K562 (cell line): ENCODE measurements around the gene EXOC4. TPM values are rescaled to one million over a fixed set of nuclear protein-coding genes. Genes with fewer than 3 reads are reported as not detected.

Experiments used
- ATAC-seq: fragments of 200-7000 bp; cut with Tn5 transposase; 3 replicates; pipeline ENCODE4 v1.9.1; 2020; ENCODE audit warnings: moderate library complexity
- BruUV-seq: library from RNA; stranded (reverse); fragments of 400-500 nt; replicated peaks from 2 replicates; lab custom pipeline; 2021; lab: Mats Ljungman, UMichigan
- CTCF ChIA-PET: fragments of 300-600 bp; formaldehyde crosslinking; extraction: SDS; loops from one replicate; lab custom pipeline; 2021; ENCODE audit warnings: low intra/inter-chr PET ratio; lab: Yijun Ruan, JAX
- POLR2A ChIA-PET: fragments of 300-600, 350-650 bp; sonication (Branson Sonifier 250); formaldehyde crosslinking; extraction: SDS; loops from one replicate; lab custom pipeline; 2021; ENCODE audit warnings: antibody characterized with exemption, inconsistent platforms; lab: Yijun Ruan, JAX
- DNase-seq, 4 experiments: peaks; one replicate each; pipeline versions ENCODE4 v3.0.0 to v3.0.0-alpha.2; 2011 to 2018; ENCODE audit warnings: low spot score in 3 of 4, mixed read lengths in 3 of 4; ENCODE audit errors: extremely low read depth in 1 of 4
- FAIRE-seq: peaks from 2 replicates; lab custom pipeline; 2011; peaks lifted over from hg19 to GRCh38; lab: Jason Lieb, UNC
- H2AFZ ChIP-seq: 2 replicates; pipeline ENCODE4 v1.6.0; 2011; ENCODE audit warnings: low read depth, low read length, control low read depth, inconsistent platforms
- H3K27ac ChIP-seq: fragments of 200-600 bp; 3 replicates; pipeline ENCODE4 v1.8.0; 2011; ENCODE audit warnings: low read depth, mild to moderate bottlenecking, control low read depth, inconsistent platforms, low read length, moderate library complexity, mixed read lengths; ENCODE audit errors: extremely low read depth
- H3K27me3 ChIP-seq, 2 experiments: fragments of 300-600 bp in 1 of 2; 2 replicates in 1 of 2; 3 replicates in 1 of 2; pipeline versions ENCODE4 v1.6.0 to v1.8.0; 2011; ENCODE audit warnings: inconsistent platforms in 2 of 2, low read length in 2 of 2, mild to moderate bottlenecking in 1 of 2, mixed read lengths in 1 of 2, moderate library complexity in 1 of 2; ENCODE audit not compliant: control insufficient read depth in 2 of 2, insufficient read depth in 2 of 2
- H3K36me3 ChIP-seq: fragments of 300-600 bp; 3 replicates; pipeline ENCODE4 v1.8.0; 2011; ENCODE audit warnings: mild to moderate bottlenecking, low read length, inconsistent platforms; ENCODE audit not compliant: control insufficient read depth, insufficient read depth
- H3K4me1 ChIP-seq, 2 experiments: fragments of 200-600 bp in 1 of 2; replicated peaks in 1 of 2; 2 replicates in 1 of 2; 3 replicates in 1 of 2; pipeline versions ENCODE4 v1.5.1 to v1.8.0; 2011; ENCODE audit warnings: inconsistent platforms in 2 of 2, low read length in 2 of 2, mild to moderate bottlenecking in 1 of 2, mixed read lengths in 1 of 2, moderate library complexity in 1 of 2; ENCODE audit not compliant: control insufficient read depth in 2 of 2, insufficient read depth in 2 of 2
- H3K4me2 ChIP-seq: 2 replicates; pipeline ENCODE4 v1.6.1; 2011; ENCODE audit warnings: low read length, control low read depth, inconsistent platforms, mixed read lengths; ENCODE audit not compliant: insufficient read depth
- H3K4me3 ChIP-seq: fragments of 200-600 bp; sonication (generic), shearing (Covaris generic); 2 replicates; pipeline ENCODE4 v1.5.1; 2016; ENCODE audit warnings: control low read depth, inconsistent platforms
- H3K79me2 ChIP-seq: fragments of 200-600 bp; 3 replicates; pipeline ENCODE4 v1.8.0; 2011; ENCODE audit warnings: low read length, inconsistent platforms; ENCODE audit not compliant: control insufficient read depth, insufficient read depth
- H3K9ac ChIP-seq, 2 experiments: 2 replicates each; pipeline versions ENCODE4 v1.6.0 to v1.6.1; 2011; ENCODE audit warnings: low read depth in 2 of 2, low read length in 2 of 2, control low read depth in 1 of 2, inconsistent platforms in 1 of 2, mild to moderate bottlenecking in 1 of 2, mixed read lengths in 1 of 2; ENCODE audit not compliant: insufficient read depth in 1 of 2
- H3K9me1 ChIP-seq: one replicate; pipeline ENCODE4 v1.6.0; 2011; ENCODE audit warnings: inconsistent platforms, mild to moderate bottlenecking, low read length, moderate library complexity; ENCODE audit not compliant: control insufficient read depth, insufficient read depth
- H3K9me3 ChIP-seq: replicated peaks from 2 replicates; pipeline ENCODE4 v1.5.1; 2011; ENCODE audit warnings: low read depth, low read length, inconsistent platforms; ENCODE audit not compliant: control insufficient read depth, insufficient read depth
- H4K20me1 ChIP-seq: replicated peaks from 2 replicates; pipeline ENCODE4 v1.6.1; 2011; ENCODE audit warnings: low read length, inconsistent platforms, mixed read lengths; ENCODE audit not compliant: control insufficient read depth, insufficient read depth
- ELF4 ChIP-seq: fragments of 450-650 bp; formaldehyde crosslinking; IDR thresholded peaks from 2 replicates; pipeline ENCODE4 v1.4.0; 2022; ENCODE audit warnings: missing genetic modification characterization
- FOXJ3 ChIP-seq: sonication (generic); formaldehyde crosslinking; IDR thresholded peaks from 2 replicates; pipeline ENCODE4 v1.4.0; 2020; ENCODE audit warnings: mild to moderate bottlenecking, missing genetic modification reagents
- GTF2B ChIP-seq: IDR thresholded peaks from 2 replicates; pipeline ENCODE4 v1.6.1; 2011; ENCODE audit not compliant: insufficient read length; ENCODE audit errors: extremely low read depth
- THAP7 ChIP-seq: fragments of 250-450 bp; sonication (Bioruptor Pico); IDR thresholded peaks from 2 replicates; pipeline ENCODE4 v1.5.0; 2021
- ZBTB8A ChIP-seq: fragments of 450-650 bp; IDR thresholded peaks from 2 replicates; pipeline ENCODE4 v1.6.1; 2018; ENCODE audit warnings: mild to moderate bottlenecking, moderate library complexity; ENCODE audit not compliant: partially characterized antibody
- ZNF407 ChIP-seq: fragments of 450-650 bp; IDR thresholded peaks from 2 replicates; pipeline ENCODE4 v1.6.1; 2016; ENCODE audit warnings: low read depth
- ZNF592 ChIP-seq: fragments of 450-650 bp; IDR thresholded peaks from 2 replicates; pipeline ENCODE4 v1.6.1; 2017; ENCODE audit warnings: antibody characterized with exemption, mild to moderate bottlenecking
- WGBS: fragments of 100-300 bp; shearing (Covaris generic); methylation state at CpG from one replicate; pipeline ENCODE4 v1.1.6; 2016; ENCODE audit warnings: low coverage, mixed read lengths; ENCODE audit not compliant: insufficient coverage; ENCODE audit errors: missing lambda C conversion rate; 5-methylcytosine and 5-hydroxymethylcytosine counted together
- in situ Hi-C: fragments of 300-500 bp; cut with MboI; formaldehyde crosslinking; loops from 4 replicates; pipeline ENCODE4 v1.15.0; 2018; ENCODE audit warnings: inconsistent platforms, mixed read lengths
- intact Hi-C: fragments of 100-400 bp; cut with micrococcal nuclease; formaldehyde crosslinking; loops from 2 replicates; pipeline ENCODE4 v1.14.2; 2022
- polyA plus RNA-seq, 8 experiments: library from polyadenylated mRNA; depleted of rRNA in 4 of 8; stranded (reverse) in 5 of 8; unstranded in 3 of 8; fragments of >200 nt; fragmentation: Nextera tagmentation in 2 of 8; fragmentation: Illumina TruSeq in 1 of 8; extraction: Ambion mirVana in 2 of 8; extraction: Trizol in 1 of 8; gene quantifications; 2 replicates each; pipeline versions ENCODE4 v1.2.1 to v1.2.3, GENCODE V29; 2011 to 2014; ENCODE audit warnings: inconsistent platforms in 1 of 8, missing spikeins in 1 of 8
- total RNA-seq, 7 experiments: library from RNA; depleted of rRNA in 6 of 7; stranded (reverse); fragments of >200 nt in 6 of 7; fragmentation: Illumina TruSeq in 2 of 7; extraction: Trizol in 2 of 7; gene quantifications; 2 replicates each; pipeline versions ENCODE4 v1.2.1 to v1.2.3, GENCODE V29; 2011 to 2021; ENCODE audit warnings: low replicate concordance in 1 of 7

Gene EXOC4
- total and polyA plus RNA-seq, 9 of the 15 experiments (the other 6 are each of a cell fraction or from before 2014, with no cell fraction given), result 18.5 to 73.1 (median 46.6) TPM

- CTCF ChIA-PET, result no interaction called here
- H3K9me3 ChIP-seq, result no peaks in the 10 kb centered on the region
- H3K36me3 ChIP-seq, result no peaks in the 10 kb centered on the region
- no peaks in the 10 kb centered on the region for H3K9me1 ChIP-seq
- POLR2A ChIA-PET, result no interaction called here
- no peaks in the 10 kb centered on the region for H3K27me3 ChIP-seq
- no peak overlapping the region for H3K9ac ChIP-seq
- no TSS peak for BruUV-seq
- in situ Hi-C loops, result no loop called here
- FAIRE-seq (no peak), DNase-seq (no peak), ATAC-seq (no peak)
- intact Hi-C loops, result no loop called here
- H3K27ac ChIP-seq, result no peak overlapping the region
- H3K79me2 ChIP-seq, result no peaks in the 10 kb centered on the region
- WGBS, result 12% methylated on average over 2 of the region's 2 CpGs
- H4K20me1 ChIP-seq, result no peaks in the 10 kb centered on the region; the same call in 1 of the 2 replicates
- H3K4me3 ChIP-seq, result no peak overlapping the region
- TF ChIP-seq ZNF407 (no peak), ZBTB8A (no peak), ELF4 (CRISPR knock-in tag) (no peak), ZNF592 (no peak), THAP7 (no peak), FOXJ3 (no peak), GTF2B (no peak)
- H2AFZ ChIP-seq, result no peak overlapping the region
- no peaks in the 10 kb centered on the region for H3K4me1 ChIP-seq
- no peak overlapping the region for H3K4me2 ChIP-seq
Observed at GRCh38 chr7:133704453-133704852, 451.6 kb downstream of the EXOC4 start.
